GM19455 (cell line): ENCODE data around the gene PSMG4.

Experiments used
- ATAC-seq: cut with Tn5 transposase; IDR thresholded peaks from one replicate; pipeline ENCODE4 v1.9.1; 2021; ENCODE audit not compliant: unreplicated experiment

The PSMG4 gene

GRCh38 chr6:3288711-3289663 lies 30.2 kb downstream of the PSMG4 start:
- ATAC-seq, result no peak

GRCh38 chr6:3289664-3290055 lies 30.9 kb downstream of the PSMG4 start:
- no peak for ATAC-seq

- no peak for ATAC-seq
These were observed 31.6 kb downstream of the PSMG4 start for GRCh38 chr6:3290149-3290930.

GRCh38 chr6:3290931-3291211 lies 32.1 kb downstream of the PSMG4 start:
- no peak for ATAC-seq

- ATAC-seq, result no peak
These were observed 32.6 kb downstream of the PSMG4 start for GRCh38 chr6:3291346-3291745.

- no peak for ATAC-seq
These were observed 33.2 kb downstream of the PSMG4 start for GRCh38 chr6:3291987-3292386.

- no peak for ATAC-seq
These were observed 33.9 kb downstream of the PSMG4 start for GRCh38 chr6:3292431-3293197.

- no peak for ATAC-seq
These were observed 34.8 kb downstream of the PSMG4 start for GRCh38 chr6:3293271-3294155.

- ATAC-seq, result no peak
These were observed 35.6 kb downstream of the PSMG4 start for GRCh38 chr6:3294396-3294795.

GRCh38 chr6:3294921-3295871 lies 36.4 kb downstream of the PSMG4 start:
- no peak for ATAC-seq

GRCh38 chr6:3296078-3296477 lies 37.3 kb downstream of the PSMG4 start:
- ATAC-seq, result no peak

GRCh38 chr6:3296537-3296936 lies 37.8 kb downstream of the PSMG4 start:
- ATAC-seq, result no peak

- no peak for ATAC-seq
These were observed 38.3 kb downstream of the PSMG4 start for GRCh38 chr6:3297006-3297405.

GRCh38 chr6:3297909-3298308 lies 39.2 kb downstream of the PSMG4 start:
- no peak for ATAC-seq

GRCh38 chr6:3299221-3299620 lies 40.5 kb downstream of the PSMG4 start:
- no peak for ATAC-seq

- no peak for ATAC-seq
These were observed 42.8 kb downstream of the PSMG4 start for GRCh38 chr6:3301506-3301905.

GRCh38 chr6:3303795-3304411 lies 45.2 kb downstream of the PSMG4 start:
- no peak for ATAC-seq

- no peak for ATAC-seq
These were observed 45.9 kb downstream of the PSMG4 start for GRCh38 chr6:3304500-3305215.
